ENCODE data around the gene ASPRV1. TPM values are rescaled to one million over a fixed set of nuclear protein-coding genes. Genes with fewer than 3 reads are reported as not detected.
"Not testable (repeated sequence)": the region's sequence is repeated elsewhere in the genome, so short reads cannot be mapped to it uniquely, and the experiment has no call there.

The ASPRV1 gene
- total RNA-seq, result 1 to 10 TPM; 1.2 to 1.3 TPM
- long read RNA-seq, result 0 reads

GRCh38 chr2:69961496-69961895 lies at the start of gene ASPRV1:
TSS of gene ASPRV1 (minus strand) at chr2:69961631. CDS start at chr2:69961436, 195 bp downstream.
- ATAC-seq, result no peak
- DNase-seq, result no peak
- intact Hi-C loops (cut with DNase I), result no loop called here

- ATAC-seq (no peak), DNase-seq (no peak)
- intact Hi-C loops (cut with DNase I), result no loop called here
These were observed 49.2 kb upstream of the ASPRV1 start for GRCh38 chr2:70010576-70011111.

DNA sequence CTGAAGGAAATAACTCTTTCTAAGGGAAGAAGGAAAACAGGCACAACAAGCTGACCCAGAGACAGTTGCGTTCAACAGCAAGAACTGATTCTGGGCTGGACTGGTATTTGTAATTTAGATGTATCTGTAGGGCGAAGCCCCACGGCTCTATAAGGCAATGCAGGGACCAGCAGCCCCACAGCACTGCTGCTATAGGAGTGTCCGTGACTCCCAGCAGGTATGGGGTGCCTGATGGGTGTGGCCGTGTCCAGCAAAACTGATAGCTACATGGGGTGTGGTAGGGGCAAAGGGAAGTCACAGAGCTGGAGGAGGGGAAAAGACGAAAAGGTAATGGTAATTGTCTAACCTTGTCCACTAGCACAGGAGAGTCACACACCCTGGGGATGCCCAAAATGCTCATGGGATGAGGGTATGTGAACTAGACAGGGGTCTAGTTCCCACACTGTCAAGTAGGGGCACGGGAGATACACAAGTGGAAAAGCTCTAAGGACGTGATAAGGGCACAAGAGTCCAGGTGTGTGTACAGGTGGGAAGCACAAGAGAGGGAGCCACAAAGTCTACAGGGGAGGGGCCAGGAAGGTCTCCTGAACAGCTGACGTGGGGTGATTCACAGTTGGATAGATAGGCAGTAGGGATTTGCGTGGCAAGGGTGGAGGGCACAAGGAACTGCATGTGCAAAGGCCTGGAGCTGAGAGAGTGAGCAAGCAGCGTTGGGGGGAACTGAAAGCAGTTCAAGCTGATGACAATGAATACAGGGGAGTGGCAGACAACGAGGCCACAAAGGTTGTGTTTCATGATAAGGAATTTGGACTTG lies 48.5 kb upstream of the ASPRV1 start:
- intact Hi-C loops (cut with DNase I), result no loop called here
- ATAC-seq, result peak in 1 of 2 donors; percentile 69
- DNase-seq, result peak; percentile 31

- DNase-seq (no peak), ATAC-seq (no peak)
- intact Hi-C loops (cut with DNase I), result no loop called here
These were observed 46.9 kb upstream of the ASPRV1 start for GRCh38 chr2:70008290-70008689.

- DNase-seq (no peak), ATAC-seq (no peak)
- intact Hi-C loops (cut with DNase I), result no loop called here
These were observed 45.7 kb upstream of the ASPRV1 start for GRCh38 chr2:70007151-70007550.

DNA sequence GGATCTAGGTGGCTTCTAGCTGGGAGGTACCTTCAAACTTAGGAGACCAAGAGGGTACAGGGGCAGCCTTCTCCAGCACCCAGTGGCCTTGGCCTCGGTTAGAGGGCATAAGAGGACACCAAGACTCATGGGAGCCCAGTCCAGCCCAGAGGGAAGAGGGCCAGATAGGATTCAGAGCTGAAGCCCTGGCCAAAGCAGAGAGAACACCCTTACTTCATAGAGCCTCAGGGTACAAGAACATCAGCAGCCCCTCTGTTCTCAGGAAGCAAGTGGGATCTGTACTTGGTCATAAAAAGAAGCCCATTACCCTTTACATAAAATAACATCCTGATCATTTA lies 45.0 kb upstream of the ASPRV1 start:
- ATAC-seq (peak in 1 of 2 donors; percentile 47), DNase-seq (no peak)
- intact Hi-C loops (cut with DNase I), result no loop called here

GRCh38 chr2:70005752-70006446 lies 44.5 kb upstream of the ASPRV1 start:
- intact Hi-C loops (cut with DNase I), result no loop called here
- no peak for DNase-seq
- ATAC-seq, result no peak

DNA sequence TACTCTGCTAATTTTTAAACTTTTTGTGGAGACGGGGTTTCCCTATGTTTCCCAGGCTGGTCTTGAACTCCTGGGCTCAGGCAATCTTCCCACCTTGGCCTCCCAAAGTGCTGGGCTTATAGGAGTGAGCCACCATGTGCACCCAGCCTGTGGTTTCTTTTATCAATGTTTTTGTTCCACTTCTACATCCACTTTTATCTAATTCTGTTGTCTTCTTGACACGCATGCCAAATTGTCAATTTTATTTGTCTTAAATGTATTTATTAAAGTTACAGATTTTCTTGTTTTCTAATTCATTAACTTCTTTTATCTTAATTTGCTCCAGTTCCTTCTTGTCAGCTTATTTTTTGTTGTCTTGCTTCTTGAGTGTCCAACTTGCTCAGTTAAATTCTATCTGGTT lies 43.8 kb upstream of the ASPRV1 start:
- intact Hi-C loops (cut with DNase I), result no loop called here
- no peak for DNase-seq
- ATAC-seq, result no peak

DNA sequence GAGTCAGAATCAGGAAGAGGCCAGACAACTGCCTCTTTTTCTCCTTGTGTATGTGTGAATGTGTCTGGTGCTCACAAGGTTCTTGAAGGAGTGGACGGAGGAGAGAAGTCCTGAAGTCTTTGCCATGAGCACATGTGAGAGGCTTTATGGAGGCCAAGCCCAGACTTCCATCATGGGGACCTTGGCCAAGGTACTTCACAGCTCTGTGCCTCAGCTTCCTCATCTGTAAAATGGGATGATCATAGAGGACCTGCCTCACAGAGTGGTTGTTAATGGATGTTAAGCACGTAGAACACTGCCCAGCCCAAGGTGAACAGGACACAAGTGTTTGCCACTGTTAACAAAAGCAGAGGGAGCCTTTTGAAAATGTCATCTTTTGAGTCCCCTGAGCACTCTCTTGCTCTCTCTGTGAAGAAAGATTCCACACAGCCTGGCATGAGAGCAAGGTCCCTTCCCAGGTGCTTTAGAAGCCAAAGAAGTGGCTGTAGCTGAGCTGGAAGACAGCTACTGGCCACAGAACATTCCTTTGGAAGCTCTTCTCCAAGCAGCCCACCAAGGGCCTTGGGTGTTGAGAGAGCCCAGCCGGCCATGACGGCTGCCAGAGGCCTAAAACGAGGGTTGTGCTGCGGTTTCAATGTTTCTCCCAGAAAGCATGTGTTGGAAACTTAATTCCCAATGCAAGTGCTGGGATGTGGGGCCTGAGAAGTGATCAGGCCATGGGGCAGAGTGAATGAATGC lies 41.8 kb upstream of the ASPRV1 start:
- intact Hi-C loops (cut with DNase I), result no loop called here
- ATAC-seq (no peak), DNase-seq (no peak)

DNA sequence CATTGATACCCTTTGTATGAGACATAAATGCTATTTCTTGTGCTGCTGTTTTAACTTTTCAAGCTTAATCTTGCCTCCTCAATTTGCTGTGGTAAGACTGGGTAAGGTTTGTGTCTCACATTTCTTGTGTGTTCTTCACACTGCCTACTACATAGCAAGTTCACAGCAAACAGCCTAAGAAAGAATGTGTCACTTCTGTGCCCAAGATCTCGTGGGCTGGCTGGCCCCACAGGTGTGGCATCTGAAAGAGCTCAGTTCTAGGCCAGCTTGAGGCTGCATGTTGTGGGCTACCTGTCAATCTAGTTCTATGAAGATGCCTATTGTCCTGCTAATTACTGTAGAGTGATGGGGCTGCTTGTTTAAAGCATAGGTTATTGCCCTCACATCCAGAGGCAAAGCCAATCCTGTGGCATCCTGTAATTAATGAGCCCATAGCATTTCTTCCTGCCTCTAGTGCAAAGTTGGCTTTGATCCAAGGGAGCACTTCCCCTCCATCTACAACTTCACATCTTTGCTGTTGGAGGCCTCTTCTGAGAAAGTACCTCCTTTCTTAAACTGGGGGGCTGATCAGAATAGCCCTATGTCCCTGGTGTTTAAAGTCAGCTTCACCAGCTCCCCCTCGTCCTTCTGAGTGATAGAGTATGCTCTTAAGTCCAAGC lies 40.9 kb upstream of the ASPRV1 start:
- ATAC-seq (no peak), DNase-seq (no peak)
- intact Hi-C loops (cut with DNase I), result no loop called here

- ATAC-seq; DNase-seq; intact Hi-C loops (cut with DNase I): not testable (repeated sequence)
These were observed 39.1 kb upstream of the ASPRV1 start for GRCh38 chr2:70000529-70000928.

- ATAC-seq, result no peak
- intact Hi-C loops (cut with DNase I), result no loop called here
- DNase-seq, result no peak
These were observed 37.3 kb upstream of the ASPRV1 start for GRCh38 chr2:69998761-69999160.

DNA sequence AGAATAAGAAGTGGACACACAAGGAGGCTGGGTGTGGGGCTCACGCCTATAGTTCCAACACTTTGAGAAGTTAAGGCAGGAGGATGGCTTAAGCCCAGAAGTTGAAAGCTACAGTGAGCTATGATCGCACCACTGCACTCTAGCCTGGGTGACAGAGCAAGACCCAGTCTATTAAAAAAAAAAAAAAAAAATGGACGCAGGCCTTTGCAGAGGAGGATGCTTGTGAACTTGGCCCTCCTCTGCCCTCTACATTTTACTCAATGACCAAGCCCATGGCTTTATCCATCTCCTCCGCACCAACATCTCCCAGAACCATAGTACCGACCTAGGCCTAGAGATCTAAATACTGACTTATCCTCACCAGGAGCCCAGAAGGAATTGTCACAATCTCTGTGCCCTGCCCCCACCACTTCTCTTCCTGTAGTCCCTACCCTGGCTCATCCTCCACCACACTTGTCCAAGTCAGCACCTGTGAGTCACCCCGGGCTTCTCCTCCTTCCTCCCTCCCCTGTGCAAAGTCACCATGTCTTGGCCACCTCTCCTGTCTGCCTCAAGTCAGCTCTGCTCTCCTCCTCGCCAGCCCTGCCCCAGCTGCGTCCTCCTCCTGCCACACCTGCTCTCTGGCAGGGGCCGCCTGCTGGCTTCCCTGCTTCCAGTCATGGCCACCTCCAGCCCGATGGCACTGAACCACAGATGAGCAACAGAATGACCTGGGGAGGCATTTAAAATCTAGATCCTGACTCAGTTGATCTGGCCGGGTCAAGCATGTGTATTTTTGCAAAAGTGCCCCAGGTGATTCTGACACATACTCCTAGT lies 35.8 kb upstream of the ASPRV1 start:
- intact Hi-C loops (cut with DNase I), result no loop called here
- ATAC-seq (peak in 1 of 2 donors; percentile 76), DNase-seq (no peak)

GRCh38 chr2:69995511-69995910 lies 34.1 kb upstream of the ASPRV1 start:
- DNase-seq, result no peak
- no peak for ATAC-seq
- intact Hi-C loops (cut with DNase I), result no loop called here

GRCh38 chr2:69994166-69994565 lies 32.7 kb upstream of the ASPRV1 start:
- no peak for DNase-seq
- intact Hi-C loops (cut with DNase I), result no loop called here
- no peak for ATAC-seq

DNA sequence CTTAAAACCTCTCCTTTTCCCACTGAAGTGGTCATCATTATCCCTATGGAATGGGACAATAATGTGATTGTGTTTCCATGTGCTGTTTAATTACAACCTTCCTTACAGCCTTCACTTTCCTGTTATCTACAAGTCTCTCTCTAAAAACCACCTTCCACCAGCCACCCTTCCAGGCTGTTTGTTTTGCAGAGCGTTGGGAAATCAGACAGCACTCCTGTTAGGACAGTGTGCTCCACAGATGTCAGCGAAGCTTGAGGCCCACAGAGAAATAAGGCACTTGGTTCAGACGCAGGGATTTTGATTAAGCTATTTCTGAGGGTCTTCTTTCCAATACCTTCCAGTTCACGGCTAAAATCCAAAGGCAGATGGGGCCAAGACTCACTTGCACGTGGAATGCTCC lies 32.3 kb upstream of the ASPRV1 start:
- ATAC-seq (no peak), DNase-seq (no peak)
- intact Hi-C loops (cut with DNase I), result no loop called here

- intact Hi-C loops (cut with DNase I), result no loop called here
- DNase-seq (no peak), ATAC-seq (no peak)
These were observed 31.7 kb upstream of the ASPRV1 start for GRCh38 chr2:69993048-69993565.

- no peak for ATAC-seq
- DNase-seq, result no peak
- intact Hi-C loops (cut with DNase I), result no loop called here
These were observed 31.0 kb upstream of the ASPRV1 start for GRCh38 chr2:69992310-69993047.

Measured in left cardiac atrium (tissue), 4 donors.